Measurements from ENCODE around the gene FN1.
"Not testable (repeated sequence)": the region's sequence is repeated elsewhere in the genome, so short reads cannot be mapped to it uniquely, and the experiment has no call there.

The FN1 gene

GRCh38 chr2:215364157-215365155 is 71.4 kb downstream of the FN1 start:
- DNase-seq (ENCODE audit: low spot score) = no peak

DNA sequence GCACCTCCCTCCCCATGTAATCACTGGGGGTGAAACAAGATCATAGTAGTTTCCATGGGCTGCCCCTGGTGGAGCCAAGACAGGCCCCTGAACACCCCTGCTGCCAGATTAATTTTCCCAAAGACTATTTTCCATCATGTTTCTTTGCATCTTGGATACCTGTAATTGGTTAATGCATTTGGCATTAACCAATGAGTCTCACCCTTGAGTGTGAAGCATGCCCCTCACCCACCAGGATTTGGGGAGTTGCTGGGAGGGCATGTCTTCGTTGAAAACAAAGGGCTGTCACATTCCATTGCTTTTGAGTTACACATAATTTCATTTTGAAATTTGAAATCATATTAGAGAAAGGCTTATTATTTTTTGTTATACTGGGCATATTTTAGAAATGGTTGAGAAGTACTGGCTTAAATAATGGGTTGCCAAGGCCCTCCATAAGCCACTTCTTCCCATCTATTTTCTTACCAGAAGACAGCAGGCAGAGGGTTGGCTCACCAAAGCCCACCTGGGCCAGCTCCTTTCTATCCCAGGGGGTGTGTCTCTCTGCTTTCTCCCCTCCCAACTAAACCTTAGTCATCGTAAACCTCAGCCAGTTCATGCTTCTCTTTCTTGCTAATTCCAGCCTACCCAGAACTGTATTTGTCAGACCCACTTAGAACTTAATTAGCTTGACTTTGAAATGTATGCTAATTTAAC is 72.3 kb downstream of the FN1 start:
- DNase-seq (ENCODE audit: low spot score) = no peak

DNA sequence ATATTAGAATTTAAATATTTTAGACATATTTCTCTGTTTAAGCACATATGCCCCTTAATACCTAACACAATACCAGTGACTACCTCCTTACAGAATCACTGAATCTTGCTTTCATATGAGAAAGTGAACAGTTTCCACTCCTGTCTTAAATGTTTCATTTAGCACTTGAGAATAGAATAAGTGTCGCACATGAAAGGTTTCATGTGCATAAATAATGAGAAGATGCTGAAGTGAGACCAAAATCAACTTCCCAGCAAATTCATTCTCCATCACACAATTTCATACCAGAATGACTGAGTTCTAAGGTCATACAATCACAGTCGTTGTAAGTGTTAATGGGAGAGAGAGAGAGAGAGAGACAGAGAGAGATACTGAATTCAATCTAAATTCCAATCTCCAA is 72.8 kb downstream of the FN1 start:
- DNase-seq (ENCODE audit: low spot score) = no peak

DNA sequence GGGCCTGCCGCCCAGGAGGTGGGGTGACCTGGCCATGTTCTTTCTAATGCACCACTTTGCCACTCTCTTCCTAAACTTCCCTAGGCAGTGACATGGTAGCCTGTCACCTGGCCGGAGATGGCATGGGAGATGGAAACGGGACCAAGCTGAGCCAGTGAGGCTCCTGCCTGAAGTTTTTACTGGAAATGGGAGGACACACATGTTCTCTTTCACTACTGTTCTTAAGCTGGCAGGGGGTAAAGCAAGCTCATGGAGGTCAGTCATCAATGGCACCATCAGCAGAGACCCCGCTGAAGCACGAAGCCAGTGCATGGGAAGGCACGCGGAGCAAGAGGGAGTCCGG is 73.3 kb downstream of the FN1 start:
- no peak for DNase-seq (ENCODE audit: low spot score)

DNA sequence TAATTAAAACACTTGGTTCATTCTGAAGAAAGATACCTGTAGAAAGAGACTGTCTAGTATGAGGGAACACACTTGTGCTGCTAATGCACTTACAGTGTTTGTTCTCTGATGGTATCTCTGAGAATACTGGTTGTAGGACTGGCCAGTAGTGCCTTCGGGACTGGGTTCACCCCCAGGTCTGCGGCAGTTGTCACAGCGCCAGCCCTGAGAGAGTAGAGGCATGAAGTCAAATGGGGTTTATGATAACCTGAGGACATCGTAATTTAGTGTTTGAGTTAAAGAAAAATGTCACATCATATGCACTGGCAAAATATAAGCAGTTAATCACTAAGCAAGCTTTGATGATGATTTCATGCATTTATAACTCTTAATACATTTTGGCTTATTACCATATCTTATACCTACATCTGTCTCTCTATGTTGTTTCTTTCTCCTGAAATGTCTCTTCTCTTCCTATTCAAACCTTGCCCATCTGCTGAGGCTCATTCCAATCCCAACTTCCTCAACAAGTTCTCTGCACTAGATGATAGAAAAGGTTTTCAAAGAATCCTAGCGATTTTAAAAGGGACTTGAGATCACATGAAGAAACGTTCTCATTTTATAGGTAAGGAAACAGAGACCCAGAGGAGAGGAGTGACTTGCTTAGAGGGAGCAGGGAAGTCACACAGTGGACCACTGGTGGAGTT is 73.8 kb downstream of the FN1 start:
- no peak for DNase-seq (ENCODE audit: low spot score)

DNA sequence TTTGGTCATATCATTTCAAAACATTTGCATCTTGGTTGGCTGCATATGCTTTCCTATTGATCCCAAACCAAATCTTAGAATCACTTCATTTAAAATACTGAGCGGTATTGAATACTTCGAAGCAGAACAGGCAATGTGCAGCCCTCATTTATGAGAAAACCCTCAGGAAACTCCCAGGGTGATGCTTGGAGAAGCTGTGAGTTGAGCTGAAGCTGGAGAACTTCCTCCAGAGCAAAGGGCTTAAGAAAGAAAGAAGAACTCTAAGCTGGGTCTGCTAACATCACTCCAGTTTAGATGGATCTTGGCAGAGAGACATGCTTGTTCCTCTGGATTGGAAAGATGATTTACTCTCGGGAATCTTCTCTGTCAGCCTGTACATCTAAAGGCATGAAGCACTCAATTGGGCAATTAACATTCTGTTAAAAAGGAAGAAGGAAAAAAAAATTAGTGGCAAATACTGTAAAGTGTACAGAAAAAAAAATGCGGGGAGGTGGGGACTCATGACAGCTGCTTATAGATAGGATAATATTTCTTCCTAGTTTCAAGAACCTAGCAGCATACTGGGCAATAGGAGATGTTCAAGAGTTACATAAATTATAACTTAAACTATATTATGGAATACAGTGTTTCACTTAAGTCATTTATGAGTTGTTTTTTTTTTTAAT is 74.5 kb downstream of the FN1 start:
- no peak for DNase-seq (ENCODE audit: low spot score)

- DNase-seq (ENCODE audit: low spot score) = no peak
Observed at GRCh38 chr2:215360596-215360995, 75.3 kb downstream of the FN1 start.

GRCh38 chr2:215360059-215360458 is 75.8 kb downstream of the FN1 start:
- not testable (repeated sequence) for DNase-seq (ENCODE audit: low spot score)

DNA sequence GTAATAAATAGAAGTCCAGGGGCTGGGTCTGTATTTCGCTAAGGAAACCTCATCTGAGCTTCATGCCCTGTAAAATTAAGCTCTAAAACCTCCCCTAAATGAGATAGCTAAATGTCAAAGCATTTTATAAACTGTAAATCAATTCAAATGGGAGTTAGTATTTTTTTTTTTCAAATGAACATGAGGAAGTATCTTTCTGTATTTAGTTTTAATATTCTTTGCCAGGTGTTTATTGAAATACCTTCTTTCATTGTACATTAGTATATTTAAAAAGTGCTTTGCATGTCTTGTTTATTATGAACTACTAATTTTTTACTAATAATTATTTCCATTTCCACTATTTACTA is 76.3 kb downstream of the FN1 start:
- DNase-seq (ENCODE audit: low spot score) = no peak

- no peak for DNase-seq (ENCODE audit: low spot score)
Observed at GRCh38 chr2:215358891-215359575, 76.8 kb downstream of the FN1 start.

GRCh38 chr2:215358312-215358845 is 77.5 kb downstream of the FN1 start:
- DNase-seq (ENCODE audit: low spot score) = no peak

DNA sequence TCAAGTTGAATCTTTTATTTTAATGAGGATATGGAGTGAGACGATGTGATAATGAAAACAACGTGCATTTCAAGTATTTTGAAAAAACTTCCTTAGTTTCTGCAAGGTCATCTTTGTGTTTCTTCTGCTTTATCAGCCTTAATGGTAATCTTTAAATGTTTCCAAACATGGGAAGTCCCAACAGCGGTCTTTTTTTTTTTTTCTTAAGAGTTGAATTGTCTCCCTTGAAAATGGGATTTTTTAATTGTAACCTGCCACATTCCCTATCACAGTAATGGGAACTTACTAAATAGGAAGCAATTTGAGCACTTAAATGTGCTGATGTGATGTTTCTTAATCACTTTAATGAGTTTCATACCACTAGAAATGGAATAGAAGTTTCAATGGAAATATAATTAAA is 78.2 kb downstream of the FN1 start:
- no peak for DNase-seq (ENCODE audit: low spot score)

DNA sequence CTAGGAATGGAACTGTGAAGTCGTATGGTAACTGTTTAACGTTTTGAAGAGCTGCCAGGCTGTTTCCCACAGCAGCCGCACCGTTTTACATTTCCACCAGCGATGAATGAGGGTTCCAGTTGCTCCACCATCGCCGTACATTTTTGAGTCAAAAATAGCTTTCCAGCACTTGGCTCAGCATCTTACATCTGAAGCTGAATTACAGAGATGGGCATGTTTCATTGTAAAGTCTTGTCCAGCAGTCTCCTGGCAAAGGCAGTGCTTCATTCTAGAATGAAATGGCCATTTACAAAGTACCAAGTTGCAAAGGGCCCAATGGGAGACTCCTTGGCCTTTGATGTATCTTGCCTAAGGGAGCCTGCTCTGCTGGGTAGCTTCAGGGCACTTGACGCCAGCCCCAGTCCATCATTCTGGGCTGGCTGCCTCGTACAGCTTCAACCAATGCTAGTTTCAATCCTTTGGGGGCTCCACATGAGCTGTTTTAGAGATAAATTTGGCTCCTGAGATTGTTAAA is 78.9 kb downstream of the FN1 start:
- DNase-seq (ENCODE audit: low spot score) = no peak

- DNase-seq (ENCODE audit: low spot score) = no peak
Observed at GRCh38 chr2:215356334-215356947, 79.4 kb downstream of the FN1 start.

- no peak for DNase-seq (ENCODE audit: low spot score)
Observed at GRCh38 chr2:215355801-215356200, 80.1 kb downstream of the FN1 start.

DNA sequence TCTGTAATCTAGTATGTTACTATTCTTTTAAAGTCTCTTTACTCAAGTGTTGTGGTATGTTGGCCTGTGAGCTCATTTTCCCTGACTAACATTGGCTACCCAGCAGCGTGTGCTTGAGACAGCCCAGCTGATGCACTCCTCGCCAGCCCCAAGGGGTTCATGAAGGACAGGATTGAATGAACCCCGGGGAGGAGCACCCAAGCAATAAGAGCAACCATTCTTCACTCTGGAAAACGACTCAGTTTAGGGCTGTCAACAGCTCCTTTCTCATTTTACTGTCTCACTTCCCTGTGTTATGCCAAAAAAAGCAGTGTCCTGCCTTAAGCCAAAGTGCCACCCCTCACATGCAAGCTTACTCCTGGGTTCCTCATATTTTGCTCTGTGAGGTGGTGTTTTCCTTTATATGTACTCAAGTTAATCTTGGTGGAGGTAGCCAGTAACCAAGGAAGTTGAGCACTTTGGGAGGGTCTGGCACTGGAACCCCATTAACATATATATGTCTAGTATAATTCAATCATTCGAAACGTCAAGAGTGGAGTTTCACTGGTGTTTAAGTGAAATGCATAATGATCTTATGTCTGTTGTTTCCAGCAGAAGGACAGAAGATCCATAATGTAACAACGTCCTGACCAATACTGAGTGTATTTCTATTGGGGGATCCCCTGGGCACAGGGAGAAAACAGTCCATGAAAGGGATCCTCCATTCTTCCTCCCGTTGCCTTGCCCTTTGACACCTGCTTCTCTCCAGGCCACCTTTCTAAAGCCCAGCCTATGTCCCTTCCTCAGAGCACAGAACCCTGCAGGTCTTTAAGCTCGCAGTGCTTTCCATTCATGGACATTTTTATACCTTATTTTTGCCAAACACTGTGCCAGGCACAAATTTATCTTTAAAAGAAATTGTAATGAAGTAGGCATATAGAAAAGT is 80.8 kb downstream of the FN1 start:
- no peak for DNase-seq (ENCODE audit: low spot score)

GRCh38 chr2:215352602-215353001 is 83.3 kb downstream of the FN1 start:
- DNase-seq (ENCODE audit: low spot score) = no peak

DNA sequence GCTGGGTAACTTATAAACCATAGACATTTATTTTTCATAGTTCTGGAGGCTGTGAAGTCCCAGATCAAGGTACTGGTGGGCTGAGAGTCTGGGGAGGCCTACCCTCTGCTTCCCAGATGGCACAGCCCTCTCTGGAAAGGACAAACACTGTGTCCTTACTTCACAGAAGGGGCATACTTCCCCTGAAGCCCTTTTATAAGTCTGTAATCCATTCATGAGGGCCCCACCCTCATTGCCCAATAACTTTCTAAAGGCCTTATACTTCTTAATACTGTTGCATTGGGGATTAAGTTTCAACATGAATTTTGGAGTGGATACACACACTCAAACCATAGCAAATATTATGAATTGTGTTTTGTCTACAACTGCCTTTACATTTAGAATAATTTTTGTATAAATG is 88.0 kb downstream of the FN1 start:
- DNase-seq (ENCODE audit: low spot score) = no peak

- no peak for DNase-seq (ENCODE audit: low spot score)
Observed at GRCh38 chr2:215338883-215339679, 96.8 kb downstream of the FN1 start.

Measured in germinal center (tissue), 1 donor.